ENCODE data around the gene SPATA31C1.

DNA sequence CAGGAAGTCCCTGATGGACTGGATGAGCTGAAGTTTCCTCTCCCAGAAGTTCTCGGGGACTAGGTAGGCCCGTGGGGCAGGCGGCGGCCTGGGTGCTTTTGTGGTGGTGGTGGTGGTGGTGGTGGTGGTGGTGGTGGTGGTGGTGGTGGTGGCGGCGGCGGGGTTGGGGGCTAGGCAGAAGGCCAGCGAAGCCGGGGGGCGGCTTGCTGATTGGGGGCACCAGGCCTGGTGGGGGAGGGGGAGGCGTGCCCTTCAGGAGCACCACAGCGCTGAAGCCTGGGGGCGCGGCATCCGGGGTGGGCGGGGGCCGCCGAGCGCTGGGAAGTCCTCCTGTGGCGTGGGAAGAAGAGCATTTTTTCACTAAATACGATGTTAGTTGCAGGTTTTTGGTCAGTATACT is 26.9 kb downstream of the SPATA31C1 start:
- no peak for TF ChIP-seq POLR2A (IDR thresholded peaks at IDR 0.05)
- TF ChIP-seq, protein P1, sequence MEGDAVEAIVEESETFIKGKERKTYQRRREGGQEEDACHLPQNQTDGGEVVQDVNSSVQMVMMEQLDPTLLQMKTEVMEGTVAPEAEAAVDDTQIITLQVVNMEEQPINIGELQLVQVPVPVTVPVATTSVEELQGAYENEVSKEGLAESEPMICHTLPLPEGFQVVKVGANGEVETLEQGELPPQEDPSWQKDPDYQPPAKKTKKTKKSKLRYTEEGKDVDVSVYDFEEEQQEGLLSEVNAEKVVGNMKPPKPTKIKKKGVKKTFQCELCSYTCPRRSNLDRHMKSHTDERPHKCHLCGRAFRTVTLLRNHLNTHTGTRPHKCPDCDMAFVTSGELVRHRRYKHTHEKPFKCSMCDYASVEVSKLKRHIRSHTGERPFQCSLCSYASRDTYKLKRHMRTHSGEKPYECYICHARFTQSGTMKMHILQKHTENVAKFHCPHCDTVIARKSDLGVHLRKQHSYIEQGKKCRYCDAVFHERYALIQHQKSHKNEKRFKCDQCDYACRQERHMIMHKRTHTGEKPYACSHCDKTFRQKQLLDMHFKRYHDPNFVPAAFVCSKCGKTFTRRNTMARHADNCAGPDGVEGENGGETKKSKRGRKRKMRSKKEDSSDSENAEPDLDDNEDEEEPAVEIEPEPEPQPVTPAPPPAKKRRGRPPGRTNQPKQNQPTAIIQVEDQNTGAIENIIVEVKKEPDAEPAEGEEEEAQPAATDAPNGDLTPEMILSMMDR (IDR thresholded peaks at IDR 0.05) = no peak
